Endodermal cell (in vitro differentiated cells): ENCODE results near the gene ABR. TPM values are rescaled to one million over a fixed set of nuclear protein-coding genes. Genes with fewer than 3 reads are reported as not detected.
A peak's percentile ranks its signal among the peaks of the same experiment; 100 is the strongest.

ENCODE experiments used
- DNase-seq: peaks from one replicate; pipeline ENCODE4 v3.0.0-alpha.2; 2017
- H3K27ac ChIP-seq: 2 replicates; pipeline ENCODE4 v1.5.1; 2013; ENCODE audit warnings: mild to moderate bottlenecking, low read depth, low read length, moderate library complexity
- H3K27me3 ChIP-seq: 2 replicates; pipeline ENCODE4 v1.6.1; 2013; ENCODE audit warnings: mild to moderate bottlenecking, low read length, moderate library complexity; ENCODE audit not compliant: insufficient read depth, control insufficient read depth, poor library complexity, severe bottlenecking
- H3K36me3 ChIP-seq: 2 replicates; pipeline ENCODE4 v1.7.0; 2013; ENCODE audit warnings: mild to moderate bottlenecking, low read length, moderate library complexity; ENCODE audit not compliant: control insufficient read depth, insufficient read depth
- H3K4me1 ChIP-seq: one replicate; pipeline ENCODE4 v1.7.0; 2013; ENCODE audit warnings: low read length; ENCODE audit not compliant: control insufficient read depth, insufficient read depth
- H3K4me3 ChIP-seq: 2 replicates; pipeline ENCODE4 v1.5.1; 2013; ENCODE audit warnings: mild to moderate bottlenecking, low read length, moderate library complexity
- H3K9ac ChIP-seq: 2 replicates; pipeline ENCODE4 v1.6.1; 2013; ENCODE audit warnings: mild to moderate bottlenecking, low read length, moderate library complexity; ENCODE audit not compliant: poor library complexity, severe bottlenecking; ENCODE audit errors: extremely low read depth
- H3K9me3 ChIP-seq: 2 replicates; pipeline ENCODE4 v1.6.1; 2013; ENCODE audit warnings: mild to moderate bottlenecking, low read length, moderate library complexity; ENCODE audit not compliant: control insufficient read depth
- H3K27ac Mint-ChIP-seq: 2 replicates; pipeline ENCODE4 v1.8.0; 2020; ENCODE audit warnings: mixed read lengths
- H3K27me3 Mint-ChIP-seq: 2 replicates; pipeline ENCODE4 v1.8.0; 2021; ENCODE audit warnings: mild to moderate bottlenecking, mixed read lengths; ENCODE audit not compliant: insufficient read depth
- H3K36me3 Mint-ChIP-seq: 2 replicates; pipeline ENCODE4 v1.8.0; 2020; ENCODE audit warnings: low read depth, mixed read lengths
- H3K4me1 Mint-ChIP-seq: 2 replicates; pipeline ENCODE4 v1.8.0; 2020; ENCODE audit warnings: mixed read lengths
- H3K4me3 Mint-ChIP-seq: 2 replicates; pipeline ENCODE4 v1.8.0; 2020; ENCODE audit warnings: mild to moderate bottlenecking, moderate library complexity, mixed read lengths
- H3K9me3 Mint-ChIP-seq: 2 replicates; pipeline ENCODE4 v1.8.0; 2020; ENCODE audit warnings: mild to moderate bottlenecking, mixed read lengths
- WGBS, 2 experiments: methylation state at CpG; one replicate each; pipeline versions ENCODE4 v1.1.5 to v1.1.7; 2013; ENCODE audit warnings: missing lambda C conversion rate in 2 of 2, mixed read lengths in 1 of 2; ENCODE audit not compliant: insufficient coverage in 1 of 2, insufficient read length in 1 of 2; 5-methylcytosine and 5-hydroxymethylcytosine counted together
- total RNA-seq, 2 donors: library from RNA; stranded (reverse); fragmentation: NEBNext Ultra II Directional in 1 of 2; extraction: Animal tissue kit (Norgen Biotek cat#: 25700) in 1 of 2; gene quantifications; 2 replicates in 1 of 2; 3 replicates in 1 of 2; pipeline ENCODE4 v1.2.1, GENCODE V29; 2021
- TF ChIP-seq, protein P1 (sequence below): fragments of 200-600 bp; sonication (generic); conservative IDR thresholded peaks from 2 replicates; pipeline ENCODE4 v1.5.0; 2021; ENCODE audit warnings: antibody characterized with exemption, mild to moderate bottlenecking

The ABR gene
- total RNA-seq, 2 donors from 2014 or later: 51.1 to 58.7 TPM

DNA sequence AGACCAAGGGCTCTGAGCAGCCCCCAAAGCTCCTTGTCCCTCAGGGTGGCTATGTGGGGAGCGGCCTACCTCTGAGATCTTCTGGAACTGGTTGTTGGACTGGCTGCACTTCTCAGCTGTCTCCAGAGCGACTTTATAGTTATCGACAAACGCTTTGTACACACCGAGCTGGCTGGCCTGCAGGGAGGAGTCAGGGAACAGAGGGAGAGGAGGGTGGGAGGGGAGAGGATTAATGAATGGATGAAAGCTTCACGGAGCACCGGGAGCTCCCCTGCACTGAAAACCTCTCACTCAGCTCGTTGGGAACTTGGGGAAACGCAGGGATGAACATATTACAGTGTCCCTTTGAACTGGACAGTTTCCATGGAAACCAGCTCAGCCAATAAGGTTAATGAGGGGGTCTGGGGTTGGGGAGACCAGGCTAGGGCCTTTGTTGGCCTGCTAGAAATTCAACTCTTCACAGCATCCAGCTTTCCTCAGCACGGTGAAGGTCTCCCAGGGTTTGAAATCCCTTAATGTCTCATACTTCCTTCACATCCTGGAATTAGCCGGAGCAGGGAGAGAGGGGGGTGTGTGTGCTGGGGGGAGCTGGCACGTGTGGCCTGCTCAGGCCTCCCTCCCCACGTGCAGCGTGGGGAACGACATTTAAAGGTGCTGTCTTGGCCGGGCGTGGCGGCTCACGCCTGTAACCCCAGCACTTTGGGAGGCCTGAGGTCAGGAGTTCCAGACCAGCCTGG lies 96.2 kb downstream of the ABR start:
- Histone ChIP-seq H3K4me1 (no peaks in the 10 kb centered on the region), H3K27me3 (no peaks in the 10 kb centered on the region), H3K36me3 (no peaks in the 10 kb centered on the region), H3K27ac (peak overlapping the region; percentile 59), H3K4me3 (no peak overlapping the region), H3K9ac (no peak overlapping the region), H3K9me3 (no peaks in the 10 kb centered on the region)
- peaks cover 7% of the 10 kb centered on the region for H3K4me1 Mint-ChIP-seq
- H3K36me3 Mint-ChIP-seq: peaks cover 10% of the 10 kb centered on the region
- H3K9me3 Mint-ChIP-seq: no peaks in the 10 kb centered on the region
- 75 to 90% methylated on average over 18 of the region's 19 CpGs for WGBS, 2 experiments
- TF ChIP-seq, protein P1, sequence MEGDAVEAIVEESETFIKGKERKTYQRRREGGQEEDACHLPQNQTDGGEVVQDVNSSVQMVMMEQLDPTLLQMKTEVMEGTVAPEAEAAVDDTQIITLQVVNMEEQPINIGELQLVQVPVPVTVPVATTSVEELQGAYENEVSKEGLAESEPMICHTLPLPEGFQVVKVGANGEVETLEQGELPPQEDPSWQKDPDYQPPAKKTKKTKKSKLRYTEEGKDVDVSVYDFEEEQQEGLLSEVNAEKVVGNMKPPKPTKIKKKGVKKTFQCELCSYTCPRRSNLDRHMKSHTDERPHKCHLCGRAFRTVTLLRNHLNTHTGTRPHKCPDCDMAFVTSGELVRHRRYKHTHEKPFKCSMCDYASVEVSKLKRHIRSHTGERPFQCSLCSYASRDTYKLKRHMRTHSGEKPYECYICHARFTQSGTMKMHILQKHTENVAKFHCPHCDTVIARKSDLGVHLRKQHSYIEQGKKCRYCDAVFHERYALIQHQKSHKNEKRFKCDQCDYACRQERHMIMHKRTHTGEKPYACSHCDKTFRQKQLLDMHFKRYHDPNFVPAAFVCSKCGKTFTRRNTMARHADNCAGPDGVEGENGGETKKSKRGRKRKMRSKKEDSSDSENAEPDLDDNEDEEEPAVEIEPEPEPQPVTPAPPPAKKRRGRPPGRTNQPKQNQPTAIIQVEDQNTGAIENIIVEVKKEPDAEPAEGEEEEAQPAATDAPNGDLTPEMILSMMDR: no peak
- H3K4me3 Mint-ChIP-seq: no peak overlapping the region
- DNase-seq: no peak
- no peaks in the 10 kb centered on the region for H3K27me3 Mint-ChIP-seq
- H3K27ac Mint-ChIP-seq: no peak overlapping the region

DNA sequence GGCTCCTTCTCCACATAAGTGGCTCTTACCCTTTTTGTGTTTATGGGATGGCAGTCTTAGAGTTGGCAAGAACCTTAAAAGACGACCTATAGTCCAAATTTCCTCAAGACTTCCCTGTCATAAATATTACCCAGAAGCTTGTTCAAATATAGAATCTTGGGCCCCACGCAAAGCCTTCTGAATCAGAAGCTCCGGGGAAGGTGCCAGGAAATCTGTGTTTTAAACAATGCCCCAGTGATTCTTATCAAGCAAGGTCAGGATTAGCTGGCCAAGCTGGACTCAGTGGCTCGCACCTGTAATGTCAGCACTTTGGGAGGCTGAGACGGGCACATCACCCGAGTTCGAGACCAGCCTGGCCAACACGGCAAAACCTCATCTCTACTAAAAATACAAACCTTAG lies 97.2 kb downstream of the ABR start:
- peaks cover 10% of the 10 kb centered on the region for H3K36me3 Mint-ChIP-seq
- no peaks in the 10 kb centered on the region for H3K27me3 Mint-ChIP-seq
- WGBS, 2 experiments: 90 to 95% methylated on average over 4 to 8 of the region's 8 CpGs
- DNase-seq: no peak
- Histone ChIP-seq H3K36me3 (no peaks in the 10 kb centered on the region), H3K9ac (no peak overlapping the region), H3K4me1 (no peaks in the 10 kb centered on the region), H3K4me3 (no peak overlapping the region), H3K9me3 (no peaks in the 10 kb centered on the region), H3K27ac (no peak overlapping the region), H3K27me3 (no peaks in the 10 kb centered on the region)
- no peak overlapping the region for H3K4me3 Mint-ChIP-seq
- no peaks in the 10 kb centered on the region for H3K9me3 Mint-ChIP-seq
- TF ChIP-seq, protein P1: no peak
- H3K4me1 Mint-ChIP-seq: peaks cover 4% of the 10 kb centered on the region
- H3K27ac Mint-ChIP-seq: no peak overlapping the region

DNA sequence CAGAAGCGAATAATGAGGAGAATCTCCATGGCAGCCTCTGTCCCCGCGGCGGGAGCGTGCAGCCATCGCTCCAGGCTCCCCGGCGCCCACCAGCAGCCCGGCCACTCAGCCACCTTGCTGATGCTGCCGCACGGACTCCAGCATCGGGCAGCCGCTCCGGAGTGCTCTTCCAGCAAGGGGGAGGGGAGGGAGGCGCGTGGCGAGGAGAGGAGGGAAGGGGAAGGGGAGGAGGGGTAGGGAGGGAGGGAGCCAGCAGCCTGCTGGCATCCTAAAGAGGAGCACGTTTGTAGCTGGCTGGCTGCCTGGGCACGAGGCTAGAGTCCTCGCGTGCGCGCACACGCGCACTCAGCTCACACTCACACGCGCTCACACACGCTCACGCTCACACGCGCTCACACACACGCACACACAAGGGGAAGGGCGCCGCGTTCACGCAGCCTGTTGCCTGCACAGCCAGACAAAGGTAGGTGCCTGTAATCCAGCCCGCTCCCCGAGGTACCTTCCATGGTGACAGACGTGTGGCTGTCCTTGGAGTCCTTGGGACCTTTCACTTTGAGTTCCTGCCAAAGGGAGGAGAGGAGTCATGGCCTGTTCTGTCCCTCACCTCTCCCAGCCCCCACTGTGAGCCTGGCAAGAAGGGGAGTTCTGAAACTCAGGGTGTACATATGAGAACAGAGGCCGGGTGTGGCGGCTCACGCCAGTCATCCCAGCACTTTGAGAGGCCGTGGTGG lies 100.8 kb downstream of the ABR start:
- H3K9me3 ChIP-seq: no peaks in the 10 kb centered on the region
- 80 to 82% methylated on average over 30 to 43 of the region's 43 CpGs for WGBS, 2 experiments
- no peak overlapping the region for H3K4me3 Mint-ChIP-seq
- H3K4me3 ChIP-seq: no peak overlapping the region
- H3K36me3 Mint-ChIP-seq: peaks cover 10% of the 10 kb centered on the region
- no peaks in the 10 kb centered on the region for H3K27me3 ChIP-seq
- H3K9me3 Mint-ChIP-seq: no peaks in the 10 kb centered on the region
- peak; percentile 75 for DNase-seq
- H3K9ac ChIP-seq: no peak overlapping the region
- no peaks in the 10 kb centered on the region for H3K4me1 ChIP-seq
- H3K4me1 Mint-ChIP-seq: peaks cover 4% of the 10 kb centered on the region
- no peaks in the 10 kb centered on the region for H3K27me3 Mint-ChIP-seq
- no peaks in the 10 kb centered on the region for H3K36me3 ChIP-seq
- no peak overlapping the region for H3K27ac Mint-ChIP-seq
- TF ChIP-seq, protein P1: no peak
- H3K27ac ChIP-seq: no peak overlapping the region
